K562 (cell line): ENCODE data around the gene WNT6.

ENCODE experiments used
- BCL6 ChIP-seq: fragments of 250-450 bp; sonication (Bioruptor Pico); IDR thresholded peaks from 2 replicates; pipeline ENCODE4 v1.4.0; 2020
- CLOCK ChIP-seq: fragments of 250-450 bp; sonication (Bioruptor Pico); IDR thresholded peaks from 2 replicates; pipeline ENCODE4 v1.4.0; 2020; ENCODE audit warnings: mild to moderate bottlenecking, moderate library complexity, borderline replicate concordance
- DPF2 ChIP-seq: fragments of 450-650 bp; IDR thresholded peaks from 2 replicates; pipeline ENCODE4 v1.6.1; 2016
- NFE2L1 ChIP-seq: fragments of 450-650 bp; IDR thresholded peaks from 2 replicates; pipeline ENCODE4 v1.6.1; 2016; ENCODE audit warnings: missing genetic modification characterization, low read depth, mild to moderate bottlenecking, missing compliant biosample characterization, moderate library complexity, borderline replicate concordance
- POLR2A ChIP-seq: fragments of 450-650 bp; conservative IDR thresholded peaks from 2 replicates; pipeline ENCODE4 v1.6.1; 2016
- RCOR1 ChIP-seq, 2 experiments: IDR thresholded peaks; 2 replicates each; pipeline ENCODE4 v1.6.1; 2012; ENCODE audit warnings: low read depth in 2 of 2, low read length in 2 of 2, borderline replicate concordance in 1 of 2, improper control_type of control experiment in 1 of 2
- SOX6 ChIP-seq: fragments of 450-650 bp; IDR thresholded peaks from 2 replicates; pipeline ENCODE4 v1.6.1; 2014; ENCODE audit warnings: mild to moderate bottlenecking
- ZNF121 ChIP-seq: sonication (generic); formaldehyde crosslinking; conservative IDR thresholded peaks from 2 replicates; pipeline ENCODE4 v1.8.0; 2022; ENCODE audit warnings: missing genetic modification reagents
- ZNF184 ChIP-seq: sonication (generic); formaldehyde crosslinking; IDR thresholded peaks from 2 replicates; pipeline ENCODE4 v1.5.0; 2020; ENCODE audit warnings: missing genetic modification reagents

- TF ChIP-seq SOX6: no peak
- TF ChIP-seq CLOCK: no peak
- no peak for TF ChIP-seq ZNF121 (CRISPR knock-in tag)
- TF ChIP-seq ZNF184 (CRISPR knock-in tag): no peak
- TF ChIP-seq POLR2A: no peak
- no peak for TF ChIP-seq BCL6 (CRISPR knock-in tag)
- TF ChIP-seq NFE2L1 (tag): no peak
- TF ChIP-seq DPF2: no peak
- no peak for TF ChIP-seq RCOR1 (IDR thresholded peaks at IDR 0.05; ENCODE audit: borderline replicate concordance in 1 of 2, low read depth in 2 of 2, low read length in 2 of 2)
These were observed 43.0 kb upstream of the WNT6 start for GRCh38 chr2:218816561-218817011.
